HepG2 (cell line): ENCODE data around the gene GNL1. TPM values are rescaled to one million over a fixed set of nuclear protein-coding genes. Genes with fewer than 3 reads are reported as not detected.

Experiments
- AKAP8 ChIP-seq: sonication (generic); formaldehyde crosslinking; IDR thresholded peaks from 2 replicates; pipeline ENCODE4 v1.5.1; 2020; ENCODE audit warnings: mild to moderate bottlenecking, missing genetic modification reagents
- CCAR2 ChIP-seq: fragments of 200-400 bp; formaldehyde crosslinking; optimal IDR thresholded peaks from 2 replicates; pipeline ENCODE3; 2018; ENCODE audit warnings: low read depth, mild to moderate bottlenecking, low read length, moderate library complexity
- CENPX ChIP-seq: sonication (generic); formaldehyde crosslinking; IDR thresholded peaks from 2 replicates; pipeline ENCODE4 v1.9.0; 2021; ENCODE audit warnings: mild to moderate bottlenecking, missing genetic modification reagents, moderate library complexity
- DNMT3B ChIP-seq: conservative IDR thresholded peaks from 2 replicates; pipeline ENCODE4 v1.6.1; 2016; ENCODE audit warnings: missing biosample characterization, control low read depth
- E2F5 ChIP-seq: sonication (generic); formaldehyde crosslinking; conservative IDR thresholded peaks from 2 replicates; pipeline ENCODE4 v1.4.0; 2020; ENCODE audit warnings: missing genetic modification reagents
- ELF4 ChIP-seq: sonication (generic); formaldehyde crosslinking; IDR thresholded peaks from 2 replicates; pipeline ENCODE4 v1.5.0; 2020; ENCODE audit warnings: missing genetic modification reagents, mild to moderate bottlenecking, moderate library complexity, borderline replicate concordance
- FOXC1 ChIP-seq: sonication (generic); formaldehyde crosslinking; IDR thresholded peaks from 2 replicates; pipeline ENCODE4 v1.8.0; 2022; ENCODE audit warnings: mild to moderate bottlenecking, missing genetic modification reagents, borderline replicate concordance
- HDAC2 ChIP-seq: sonication (generic); formaldehyde crosslinking; IDR thresholded peaks from 2 replicates; pipeline ENCODE4 v1.4.0; 2020; ENCODE audit warnings: missing genetic modification reagents
- JUN ChIP-seq: sonication (generic); formaldehyde crosslinking; IDR thresholded peaks from 2 replicates; pipeline ENCODE4 v1.4.0; 2020; ENCODE audit warnings: mild to moderate bottlenecking, missing genetic modification reagents
- KDM1A ChIP-seq: IDR thresholded peaks from 2 replicates; pipeline ENCODE4 v1.6.1; 2016; ENCODE audit warnings: missing compliant biosample characterization
- PRMT3 ChIP-seq: sonication (generic); formaldehyde crosslinking; IDR thresholded peaks from 2 replicates; pipeline ENCODE4 v1.8.1; 2022; ENCODE audit warnings: low read depth, mild to moderate bottlenecking, moderate library complexity, missing genetic modification reagents, borderline replicate concordance
- SIX4 ChIP-seq: sonication (generic); formaldehyde crosslinking; IDR thresholded peaks from 2 replicates; pipeline ENCODE4 v1.4.0; 2020; ENCODE audit warnings: missing genetic modification reagents
- SOX13 ChIP-seq, 3 experiments: fragments of 450-650 bp in 1 of 3; sonication (generic) in 1 of 3; formaldehyde crosslinking in 1 of 3; IDR thresholded peaks in 2 of 3; conservative IDR thresholded peaks in 1 of 3; 2 replicates each; pipeline versions ENCODE4 v1.5.0 to v1.6.1; 2016 to 2020; ENCODE audit warnings: antibody characterized with exemption in 1 of 3, mild to moderate bottlenecking in 1 of 3, missing compliant biosample characterization in 1 of 3, missing genetic modification reagents in 1 of 3, moderate library complexity in 1 of 3
- SRSF4 ChIP-seq: fragments of 200-400 bp; formaldehyde crosslinking; IDR thresholded peaks from one replicate; pipeline ENCODE4 v1.6.1; 2018; ENCODE audit warnings: mild to moderate bottlenecking, low read depth, low read length, moderate library complexity; ENCODE audit not compliant: poor library complexity, severe bottlenecking
- ZBTB7B ChIP-seq: sonication (generic); formaldehyde crosslinking; IDR thresholded peaks from 2 replicates; pipeline ENCODE4 v1.4.0; 2020; ENCODE audit warnings: missing genetic modification reagents
- ZNF264 ChIP-seq: sonication (generic); formaldehyde crosslinking; IDR thresholded peaks from 2 replicates; pipeline ENCODE4 v1.4.0; 2020; ENCODE audit warnings: missing genetic modification reagents
- ZNF501 ChIP-seq: sonication (generic); formaldehyde crosslinking; IDR thresholded peaks from 2 replicates; pipeline ENCODE4 v1.5.1; 2020; ENCODE audit warnings: mild to moderate bottlenecking, moderate library complexity, missing genetic modification reagents
- ZNF567 ChIP-seq: sonication (generic); formaldehyde crosslinking; IDR thresholded peaks from 2 replicates; pipeline ENCODE4 v1.8.1; 2023; ENCODE audit warnings: mild to moderate bottlenecking, missing genetic modification reagents, borderline replicate concordance
- ZNF672 ChIP-seq: sonication (generic); formaldehyde crosslinking; IDR thresholded peaks from 2 replicates; pipeline ENCODE4 v1.8.1; 2022; ENCODE audit warnings: missing genetic modification reagents
- ZNF781 ChIP-seq: sonication (generic); formaldehyde crosslinking; IDR thresholded peaks from 2 replicates; pipeline ENCODE4 v1.5.1; 2020; ENCODE audit warnings: borderline replicate concordance, mild to moderate bottlenecking, missing genetic modification reagents; ENCODE audit errors: not compliant biosample characterization
- ZNF878 ChIP-seq: sonication (generic); formaldehyde crosslinking; IDR thresholded peaks from 2 replicates; pipeline ENCODE4 v1.8.1; 2023; ENCODE audit warnings: mild to moderate bottlenecking, missing genetic modification reagents, moderate library complexity
- ZSCAN30 ChIP-seq: sonication (generic); formaldehyde crosslinking; IDR thresholded peaks from 2 replicates; pipeline ENCODE4 v1.5.0; 2020; ENCODE audit warnings: mild to moderate bottlenecking, missing genetic modification reagents
- polyA plus RNA-seq, 8 experiments: library from polyadenylated mRNA; depleted of rRNA in 3 of 8; stranded (reverse) in 7 of 8; unstranded in 1 of 8; fragments of >200 nt; fragmentation: Illumina TruSeq in 4 of 8; extraction: Trizol in 4 of 8; gene quantifications; 2 replicates each; pipeline versions ENCODE4 v1.2.1 to v1.2.3, GENCODE V29; 2011 to 2016; ENCODE audit warnings: low read depth in 4 of 8, missing spikeins in 1 of 8, mixed read lengths in 1 of 8; ENCODE audit not compliant: insufficient read depth in 1 of 8
- total RNA-seq, 5 experiments: library from RNA; depleted of rRNA; stranded (reverse); fragments of >200 nt; fragmentation: Illumina TruSeq; extraction: Trizol; gene quantifications; 2 replicates each; pipeline ENCODE4 v1.2.3, GENCODE V29; 2016; ENCODE audit warnings: low read depth in 1 of 5
- TF ChIP-seq, protein P1 (sequence below): sonication (generic); formaldehyde crosslinking; IDR thresholded peaks from 2 replicates; pipeline ENCODE4 v1.8.0; 2022; ENCODE audit warnings: mild to moderate bottlenecking, missing genetic modification reagents, moderate library complexity
- TF ChIP-seq, protein P2 (sequence below): sonication (generic); formaldehyde crosslinking; IDR thresholded peaks from 2 replicates; pipeline ENCODE4 v1.8.1; 2022; ENCODE audit warnings: mild to moderate bottlenecking, missing genetic modification reagents
- TF ChIP-seq, protein P3 (sequence below): sonication (generic); formaldehyde crosslinking; IDR thresholded peaks from 2 replicates; pipeline ENCODE4 v1.4.0; 2020; ENCODE audit warnings: low read depth, mild to moderate bottlenecking, missing genetic modification reagents

The GNL1 gene
- total and polyA plus RNA-seq, 2 of the 13 experiments (the other 11 are each of a cell fraction or from before 2014, with no cell fraction given): 35.0 to 55.6 TPM

DNA sequence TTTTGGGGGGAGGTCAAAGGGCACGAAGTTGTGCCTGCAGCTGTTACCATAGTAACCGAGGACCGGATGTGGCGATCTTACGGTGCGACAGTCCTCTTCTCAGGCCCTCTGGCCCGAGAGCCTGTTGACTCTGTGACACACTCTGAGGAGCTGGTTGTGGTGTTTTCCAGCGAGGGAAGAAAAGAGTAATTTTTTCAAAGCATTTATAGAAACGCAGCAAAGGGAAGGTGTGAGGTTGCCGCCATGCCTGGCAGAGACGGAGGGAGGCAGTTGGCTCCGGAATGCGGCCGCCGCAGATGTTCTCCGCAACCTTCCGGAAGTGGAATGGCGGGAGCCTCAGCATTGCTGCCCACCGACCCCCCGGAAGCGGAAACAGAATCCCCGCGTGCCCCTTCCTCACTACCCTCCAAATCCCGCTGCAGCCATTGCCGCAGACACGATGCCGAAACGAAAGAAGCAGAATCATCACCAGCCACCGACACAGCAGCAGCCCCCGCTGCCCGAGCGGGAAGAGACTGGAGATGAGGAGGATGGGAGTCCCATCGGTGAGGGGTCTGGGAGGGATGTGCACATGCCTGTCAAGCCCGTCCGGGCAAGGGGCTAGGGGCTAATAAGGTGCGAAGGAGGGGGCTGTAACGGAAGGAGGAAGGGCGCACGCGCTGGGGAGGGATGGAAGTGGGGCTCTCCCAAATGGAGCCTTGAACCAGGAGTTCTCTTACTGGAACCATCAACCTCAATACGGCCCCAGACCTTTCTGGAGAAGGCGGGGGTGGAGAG lies 805 bp upstream of the GNL1 start, which contains the start of gene PRR3 (continued):
- TF ChIP-seq ELF4 (CRISPR knock-in tag): peak; percentile 91
- TF ChIP-seq ZNF781 (CRISPR knock-in tag): peak; percentile 29
- 0 out of 2 replicates have a peak, but pooled peaks have one; percentile 88 for TF ChIP-seq ZSCAN30 (CRISPR knock-in tag)
- TF ChIP-seq KDM1A (CRISPR knock-in tag): no peak
- no peak for TF ChIP-seq AKAP8
- TF ChIP-seq ZNF878 (CRISPR knock-in tag): peak; percentile 36
- peak; percentile 74; the same call in 1 of the 2 replicates for TF ChIP-seq ZBTB7B
- peak; percentile 83 for TF ChIP-seq JUN (CRISPR knock-in tag)
- TF ChIP-seq CCAR2: peak; percentile 11
- TF ChIP-seq HDAC2: peak; percentile 57
- no peak for TF ChIP-seq ZNF567 (CRISPR knock-in tag)
- TF ChIP-seq, protein P1, sequence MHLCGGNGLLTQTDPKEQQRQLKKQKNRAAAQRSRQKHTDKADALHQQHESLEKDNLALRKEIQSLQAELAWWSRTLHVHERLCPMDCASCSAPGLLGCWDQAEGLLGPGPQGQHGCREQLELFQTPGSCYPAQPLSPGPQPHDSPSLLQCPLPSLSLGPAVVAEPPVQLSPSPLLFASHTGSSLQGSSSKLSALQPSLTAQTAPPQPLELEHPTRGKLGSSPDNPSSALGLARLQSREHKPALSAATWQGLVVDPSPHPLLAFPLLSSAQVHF: peak; percentile 91; the same call in 1 of the 2 replicates
- TF ChIP-seq, protein P2, sequence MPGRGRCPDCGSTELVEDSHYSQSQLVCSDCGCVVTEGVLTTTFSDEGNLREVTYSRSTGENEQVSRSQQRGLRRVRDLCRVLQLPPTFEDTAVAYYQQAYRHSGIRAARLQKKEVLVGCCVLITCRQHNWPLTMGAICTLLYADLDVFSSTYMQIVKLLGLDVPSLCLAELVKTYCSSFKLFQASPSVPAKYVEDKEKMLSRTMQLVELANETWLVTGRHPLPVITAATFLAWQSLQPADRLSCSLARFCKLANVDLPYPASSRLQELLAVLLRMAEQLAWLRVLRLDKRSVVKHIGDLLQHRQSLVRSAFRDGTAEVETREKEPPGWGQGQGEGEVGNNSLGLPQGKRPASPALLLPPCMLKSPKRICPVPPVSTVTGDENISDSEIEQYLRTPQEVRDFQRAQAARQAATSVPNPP (CRISPR knock-in tag): peak; percentile 94; the same call in 1 of the 2 replicates
- TF ChIP-seq E2F5 (CRISPR knock-in tag): no peak
- TF ChIP-seq ZNF672 (CRISPR knock-in tag): 0 out of 2 replicates have a peak, but pooled peaks have one; percentile 79
- TF ChIP-seq SIX4 (CRISPR knock-in tag): peak; percentile 21; the same call in 1 of the 2 replicates
- TF ChIP-seq FOXC1 (CRISPR knock-in tag): peak; percentile 92
- TF ChIP-seq ZNF501: peak; percentile 98
- TF ChIP-seq PRMT3 (CRISPR knock-in tag): peak; percentile 57; the same call in 1 of the 2 replicates
- TF ChIP-seq, protein P3, sequence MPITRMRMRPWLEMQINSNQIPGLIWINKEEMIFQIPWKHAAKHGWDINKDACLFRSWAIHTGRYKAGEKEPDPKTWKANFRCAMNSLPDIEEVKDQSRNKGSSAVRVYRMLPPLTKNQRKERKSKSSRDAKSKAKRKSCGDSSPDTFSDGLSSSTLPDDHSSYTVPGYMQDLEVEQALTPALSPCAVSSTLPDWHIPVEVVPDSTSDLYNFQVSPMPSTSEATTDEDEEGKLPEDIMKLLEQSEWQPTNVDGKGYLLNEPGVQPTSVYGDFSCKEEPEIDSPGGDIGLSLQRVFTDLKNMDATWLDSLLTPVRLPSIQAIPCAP (CRISPR knock-in tag): peak; percentile 80; the same call in 1 of the 2 replicates
- no peak for TF ChIP-seq SRSF4
- TF ChIP-seq CENPX (CRISPR knock-in tag): no peak
- no peak for TF ChIP-seq SOX13 (IDR thresholded peaks at IDR 0.05)
- peak in 1 of 2 experiments; percentile 29; a peak in 1 of 4 replicates for TF ChIP-seq SOX13 (CRISPR knock-in tag; conservative IDR thresholded peaks at IDR 0.05 in 1 of 2, IDR thresholded peaks at IDR 0.05 in 1 of 2)
- TF ChIP-seq ZNF264: peak; percentile 57; the same call in 1 of the 2 replicates
- TF ChIP-seq DNMT3B (CRISPR knock-in tag): peak; percentile 94
